Parathyroid adenoma (tissue), 2 donors: Measurements from ENCODE around the gene TREML2.

Source experiments
- H2AFZ ChIP-seq: fragments of 300-600 bp; sonication (generic); one replicate; pipeline ENCODE4 v1.7.0; 2017; ENCODE audit warnings: antibody characterized with exemption, mild to moderate bottlenecking
- H3K27ac ChIP-seq: fragments of 300-600 bp; sonication (generic); one replicate; pipeline ENCODE4 v1.7.0; 2017
- H3K27me3 ChIP-seq: fragments of 300-600 bp; sonication (generic); one replicate; pipeline ENCODE4 v1.7.0; 2017; ENCODE audit warnings: low read length; ENCODE audit not compliant: control insufficient read depth, insufficient read depth
- H3K36me3 ChIP-seq: fragments of 300-600 bp; sonication (generic); one replicate; pipeline ENCODE4 v1.7.0; 2017; ENCODE audit warnings: low read length; ENCODE audit not compliant: control insufficient read depth, insufficient read depth
- H3K4me1 ChIP-seq: fragments of 300-600 bp; sonication (generic); one replicate; pipeline ENCODE4 v1.7.0; 2017; ENCODE audit warnings: control low read depth
- H3K4me2 ChIP-seq: fragments of 300-600 bp; sonication (generic); one replicate; pipeline ENCODE4 v1.7.0; 2017; ENCODE audit warnings: low read length
- H3K4me3 ChIP-seq: fragments of 300-600 bp; sonication (generic); one replicate; pipeline ENCODE4 v1.7.0; 2017; ENCODE audit warnings: low read depth, low read length
- H3K79me2 ChIP-seq: fragments of 300-600 bp; sonication (generic); one replicate; pipeline ENCODE4 v1.7.0; 2017; ENCODE audit warnings: control low read depth
- H3K9ac ChIP-seq: fragments of 300-600 bp; sonication (generic); one replicate; pipeline ENCODE4 v1.7.0; 2017; ENCODE audit warnings: mild to moderate bottlenecking
- H3K9me3 ChIP-seq: fragments of 300-600 bp; sonication (generic); one replicate; pipeline ENCODE4 v1.7.0; 2017; ENCODE audit warnings: low read length; ENCODE audit not compliant: control insufficient read depth
- TF ChIP-seq, protein P1 (sequence below): fragments of 300-600 bp; sonication (generic); IDR thresholded peaks from one replicate; pipeline ENCODE4 v1.7.0; 2017; ENCODE audit warnings: antibody characterized with exemption, mild to moderate bottlenecking
- donor health status: primary hyperparathyroidism.

Gene TREML2

DNA sequence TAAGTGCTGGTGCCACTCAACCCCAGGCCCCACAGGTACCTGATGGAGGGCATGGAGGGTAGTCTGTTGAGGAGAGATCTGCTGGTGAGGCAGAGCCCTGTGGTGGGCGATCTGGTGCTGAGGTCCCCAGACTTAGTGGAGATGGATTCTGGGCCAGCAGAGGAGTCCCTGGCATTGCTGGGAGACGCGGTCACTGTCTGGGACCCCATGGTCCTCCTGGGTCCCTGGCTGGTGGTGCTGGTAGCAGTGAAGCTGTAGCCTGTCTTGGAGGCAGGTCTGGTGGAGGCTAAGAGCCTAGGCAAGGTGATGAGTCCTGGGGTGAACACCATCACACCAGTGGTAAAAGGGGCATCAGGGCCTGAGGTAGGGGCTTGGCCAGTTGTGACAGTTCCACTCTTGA lies 6.6 kb downstream of the TREML2 start:
- H3K79me2 ChIP-seq, result no peaks in the 10 kb centered on the region
- no peak overlapping the region for H3K4me2 ChIP-seq
- H3K36me3 ChIP-seq, result no peaks in the 10 kb centered on the region
- H3K27me3 ChIP-seq, result no peaks in the 10 kb centered on the region
- no peaks in the 10 kb centered on the region for H3K9me3 ChIP-seq
- H2AFZ ChIP-seq, result no peak overlapping the region
- H3K9ac ChIP-seq, result no peak overlapping the region
- no peak overlapping the region for H3K4me3 ChIP-seq
- H3K4me1 ChIP-seq, result no peaks in the 10 kb centered on the region
- no peak overlapping the region for H3K27ac ChIP-seq
- TF ChIP-seq, protein P1, sequence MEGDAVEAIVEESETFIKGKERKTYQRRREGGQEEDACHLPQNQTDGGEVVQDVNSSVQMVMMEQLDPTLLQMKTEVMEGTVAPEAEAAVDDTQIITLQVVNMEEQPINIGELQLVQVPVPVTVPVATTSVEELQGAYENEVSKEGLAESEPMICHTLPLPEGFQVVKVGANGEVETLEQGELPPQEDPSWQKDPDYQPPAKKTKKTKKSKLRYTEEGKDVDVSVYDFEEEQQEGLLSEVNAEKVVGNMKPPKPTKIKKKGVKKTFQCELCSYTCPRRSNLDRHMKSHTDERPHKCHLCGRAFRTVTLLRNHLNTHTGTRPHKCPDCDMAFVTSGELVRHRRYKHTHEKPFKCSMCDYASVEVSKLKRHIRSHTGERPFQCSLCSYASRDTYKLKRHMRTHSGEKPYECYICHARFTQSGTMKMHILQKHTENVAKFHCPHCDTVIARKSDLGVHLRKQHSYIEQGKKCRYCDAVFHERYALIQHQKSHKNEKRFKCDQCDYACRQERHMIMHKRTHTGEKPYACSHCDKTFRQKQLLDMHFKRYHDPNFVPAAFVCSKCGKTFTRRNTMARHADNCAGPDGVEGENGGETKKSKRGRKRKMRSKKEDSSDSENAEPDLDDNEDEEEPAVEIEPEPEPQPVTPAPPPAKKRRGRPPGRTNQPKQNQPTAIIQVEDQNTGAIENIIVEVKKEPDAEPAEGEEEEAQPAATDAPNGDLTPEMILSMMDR, result no peak

GRCh38 chr6:41193884-41194283 lies 7.1 kb downstream of the TREML2 start:
- no peaks in the 10 kb centered on the region for H3K36me3 ChIP-seq
- no peaks in the 10 kb centered on the region for H3K9me3 ChIP-seq
- H3K4me2 ChIP-seq, result no peak overlapping the region
- no peaks in the 10 kb centered on the region for H3K79me2 ChIP-seq
- no peaks in the 10 kb centered on the region for H3K4me1 ChIP-seq
- H3K4me3 ChIP-seq, result no peak overlapping the region
- H3K27me3 ChIP-seq, result no peaks in the 10 kb centered on the region
- H2AFZ ChIP-seq, result no peak overlapping the region
- no peak overlapping the region for H3K9ac ChIP-seq
- TF ChIP-seq, protein P1, result no peak
- no peak overlapping the region for H3K27ac ChIP-seq

GRCh38 chr6:41193171-41193734 lies 7.7 kb downstream of the TREML2 start:
- H3K4me1 ChIP-seq, result no peaks in the 10 kb centered on the region
- no peak overlapping the region for H3K27ac ChIP-seq
- H3K9ac ChIP-seq, result no peak overlapping the region
- TF ChIP-seq, protein P1, result no peak
- no peaks in the 10 kb centered on the region for H3K9me3 ChIP-seq
- no peaks in the 10 kb centered on the region for H3K27me3 ChIP-seq
- no peak overlapping the region for H2AFZ ChIP-seq
- H3K4me3 ChIP-seq, result no peak overlapping the region
- no peaks in the 10 kb centered on the region for H3K36me3 ChIP-seq
- no peak overlapping the region for H3K4me2 ChIP-seq
- no peaks in the 10 kb centered on the region for H3K79me2 ChIP-seq

GRCh38 chr6:41191569-41191968 lies 9.4 kb downstream of the TREML2 start:
- Histone ChIP-seq H3K27ac (no peak overlapping the region), H3K36me3 (no peaks in the 10 kb centered on the region)
- TF ChIP-seq, protein P1, result peak; percentile 24

DNA sequence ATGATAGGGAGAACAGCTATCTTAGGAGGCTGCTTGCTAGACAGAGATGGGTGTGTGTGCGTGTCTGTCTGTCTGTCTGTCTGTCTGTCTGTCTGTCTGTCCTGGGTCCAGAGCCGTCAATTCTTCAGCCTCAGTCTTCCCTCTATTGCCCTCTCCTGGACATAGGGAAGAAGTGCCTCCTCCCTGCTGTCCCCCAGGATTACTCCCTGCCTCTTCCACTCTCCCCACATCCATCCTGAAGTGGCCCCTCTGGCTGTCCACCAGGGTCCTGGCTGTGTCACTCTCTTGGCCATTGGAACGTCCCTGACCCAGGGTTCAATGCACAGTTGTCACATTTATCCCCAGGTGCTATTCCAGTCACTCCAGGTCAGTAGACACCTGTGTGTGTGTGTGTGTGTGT lies 10.2 kb downstream of the TREML2 start:
- Histone ChIP-seq H3K27ac (no peak overlapping the region), H3K4me1 (no peaks in the 10 kb centered on the region), H3K4me3 (no peak overlapping the region), H3K79me2 (no peaks in the 10 kb centered on the region), H3K9ac (no peak overlapping the region), H3K27me3 (no peaks in the 10 kb centered on the region), H3K9me3 (no peaks in the 10 kb centered on the region), H3K4me2 (no peak overlapping the region), H3K36me3 (no peaks in the 10 kb centered on the region), H2AFZ (no peak overlapping the region)
- TF ChIP-seq, protein P1, result no peak

More at GRCh38 chr6:41191569-41191968, 9.4 kb downstream of the TREML2 start:
- no peak overlapping the region for H2AFZ ChIP-seq
- H3K9me3 ChIP-seq, result no peaks in the 10 kb centered on the region
- H3K9ac ChIP-seq, result no peak overlapping the region
- H3K27me3 ChIP-seq, result no peaks in the 10 kb centered on the region
- H3K4me2 ChIP-seq, result no peak overlapping the region
- no peaks in the 10 kb centered on the region for H3K79me2 ChIP-seq
- H3K4me1 ChIP-seq, result no peaks in the 10 kb centered on the region
- no peak overlapping the region for H3K4me3 ChIP-seq
